ENCODE data around the gene ZNF579.

Gene ZNF579

GRCh38 chr19:55613396-55613795 lies 32.7 kb upstream of the ZNF579 start:
- no peak for DNase-seq

GRCh38 chr19:55611983-55612645 lies 31.5 kb upstream of the ZNF579 start:
- DNase-seq: no peak

GRCh38 chr19:55611300-55611982 lies 30.8 kb upstream of the ZNF579 start:
- no peak for DNase-seq

- DNase-seq: no peak
These were observed 28.7 kb upstream of the ZNF579 start for GRCh38 chr19:55609326-55609725.

GRCh38 chr19:55606817-55607216 lies 26.2 kb upstream of the ZNF579 start:
- DNase-seq: no peak

GRCh38 chr19:55606471-55606787 lies 25.8 kb upstream of the ZNF579 start:
- DNase-seq: no peak

- peak; percentile 67 for DNase-seq
These were observed 25.2 kb upstream of the ZNF579 start, which contains the start of gene ZNF865 for GRCh38 chr19:55605637-55606470. Gene ZNF865 (plus strand): TSS chr19:55605647. CDS start chr19:55613619, 7,972 bp downstream.

GRCh38 chr19:55605207-55605636 lies 24.6 kb upstream of the ZNF579 start:
- DNase-seq: peak; percentile 92

GRCh38 chr19:55603581-55604292 lies 23.1 kb upstream of the ZNF579 start:
- no peak for DNase-seq

- no peak for DNase-seq
These were observed 22.5 kb upstream of the ZNF579 start for GRCh38 chr19:55603115-55603514.

GRCh38 chr19:55602104-55603001 lies 21.7 kb upstream of the ZNF579 start:
- DNase-seq: no peak

- DNase-seq: no peak
These were observed 20.4 kb upstream of the ZNF579 start for GRCh38 chr19:55601084-55601483.

- peak; percentile 64 for DNase-seq
These were observed 20.0 kb upstream of the ZNF579 start for GRCh38 chr19:55600662-55601028.

- peak; percentile 100 for DNase-seq
These were observed 19.4 kb upstream of the ZNF579 start, which contains the start of gene ZNF524 for GRCh38 chr19:55599842-55600661. Gene ZNF524 (plus strand): TSS chr19:55600288. CDS start chr19:55602113, 1,825 bp downstream.

- no peak for DNase-seq
These were observed 18.8 kb upstream of the ZNF579 start, which contains the start of gene FIZ1 for GRCh38 chr19:55599468-55599841. Gene FIZ1 (minus strand): TSS chr19:55599517. CDS start chr19:55597865, 1,652 bp downstream.

GRCh38 chr19:55598719-55599467 lies 18.2 kb upstream of the ZNF579 start:
- peak; percentile 99 for DNase-seq

GRCh38 chr19:55598034-55598433 lies 17.4 kb upstream of the ZNF579 start:
- no peak for DNase-seq

GRCh38 chr19:55597501-55597921 lies 16.9 kb upstream of the ZNF579 start:
- no peak for DNase-seq

- no peak for DNase-seq
These were observed 15.7 kb upstream of the ZNF579 start for GRCh38 chr19:55596304-55596703.

Data from right kidney (tissue), 1 donor.